ENCODE results near the gene HS2ST1.

Gene HS2ST1

DNA sequence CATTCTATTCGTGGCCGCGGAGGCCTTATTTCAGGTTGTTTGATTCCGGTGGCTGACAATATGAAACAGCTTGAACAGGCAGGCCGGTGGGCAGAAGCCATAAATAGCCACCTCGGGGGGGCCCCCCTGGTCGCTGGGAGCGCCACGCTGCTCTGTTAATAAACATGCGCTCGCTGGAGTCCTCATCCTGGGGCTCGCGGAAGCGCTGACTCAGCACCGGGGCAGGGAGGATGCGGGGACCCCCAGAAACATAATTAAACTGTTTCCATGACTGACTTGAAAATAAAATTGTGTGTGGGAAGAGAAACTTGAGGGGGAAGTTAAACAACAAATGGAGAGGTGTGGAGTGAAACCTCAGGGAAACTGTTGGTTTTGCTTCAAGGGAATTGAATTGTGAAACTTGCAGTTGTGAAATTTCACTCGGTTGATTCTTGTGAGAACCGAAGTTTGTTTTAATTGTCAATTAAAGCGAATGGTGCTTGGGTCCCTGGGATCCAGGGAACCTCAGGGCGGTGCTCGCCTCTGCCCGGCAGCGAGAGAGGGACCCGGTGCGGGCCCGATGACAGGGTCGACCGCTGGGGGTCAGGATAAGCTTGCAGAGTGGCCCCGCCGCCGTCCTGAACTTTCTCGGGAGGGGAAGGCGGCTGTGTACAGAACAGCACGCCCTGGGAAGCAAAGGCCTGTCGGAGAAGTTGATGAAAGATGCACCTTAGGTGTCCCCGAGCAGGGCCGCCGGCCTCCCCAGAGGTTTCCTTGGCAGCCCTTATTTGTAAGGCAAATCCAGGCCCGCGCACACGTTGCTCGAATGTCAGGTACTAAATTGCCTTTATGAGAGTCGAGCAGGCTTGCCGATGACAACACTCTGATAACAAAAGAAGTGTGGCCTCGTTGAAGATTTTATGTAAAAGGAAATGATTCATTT, 237.3 kb downstream of the HS2ST1 start:
- Mint-ChIP-seq H3K36me3 (no peaks in the 10 kb centered on the region), H3K4me3 (peak overlapping the region; percentile 59), H3K4me1 (peaks cover 18% of the 10 kb centered on the region), H3K9me3 (no peaks in the 10 kb centered on the region), H3K27me3 (peaks cover 48% of the 10 kb centered on the region), H3K27ac (no peak overlapping the region)
- CTCF ChIA-PET = no interaction called here
- DNase-seq = peak; percentile 44

DNA sequence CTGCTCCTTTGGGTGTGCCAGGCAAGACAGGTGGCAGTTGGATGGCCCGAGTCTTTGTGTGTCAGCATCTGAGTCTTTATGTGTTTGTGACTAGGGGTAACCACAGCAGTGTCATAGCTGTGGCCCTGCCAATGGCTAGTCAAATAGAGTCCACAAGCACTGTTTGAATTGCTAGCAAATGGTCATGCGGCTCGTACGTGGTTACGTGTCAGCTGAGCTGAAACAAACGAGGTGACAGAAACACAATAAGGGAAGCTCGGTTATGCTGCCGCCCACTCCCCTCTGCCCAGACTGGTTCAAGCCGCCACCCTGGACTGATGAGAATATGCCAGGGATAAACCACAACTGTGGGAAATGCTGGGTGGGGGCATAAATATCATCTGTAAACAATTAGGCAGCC, 239.9 kb downstream of the HS2ST1 start:
- DNase-seq = no peak
- H3K27me3 Mint-ChIP-seq = peaks cover 28% of the 10 kb centered on the region
- CTCF ChIA-PET = no interaction called here
- H3K4me3 Mint-ChIP-seq = no peak overlapping the region
- no peak overlapping the region for H3K27ac Mint-ChIP-seq
- H3K36me3 Mint-ChIP-seq = no peaks in the 10 kb centered on the region
- peaks cover 18% of the 10 kb centered on the region for H3K4me1 Mint-ChIP-seq
- no peaks in the 10 kb centered on the region for H3K9me3 Mint-ChIP-seq

DNA sequence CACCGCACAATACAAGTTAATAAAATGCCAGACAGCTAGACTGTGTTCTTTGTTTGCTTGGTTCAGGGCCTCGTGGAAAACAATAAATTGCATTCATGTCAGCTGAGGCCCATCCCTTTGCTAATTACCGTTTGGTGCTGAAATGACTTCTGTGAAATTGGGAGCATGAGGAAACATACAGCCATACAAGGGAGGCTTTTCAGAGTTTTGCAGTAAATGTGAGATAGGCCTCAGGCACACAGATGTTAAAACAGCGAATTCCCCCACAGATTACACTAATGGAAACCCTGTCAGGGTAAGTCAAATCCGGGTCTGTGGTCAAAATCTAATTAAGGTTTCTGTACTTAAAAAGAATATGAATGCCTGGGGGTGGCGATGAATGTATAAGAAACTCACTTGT, 240.7 kb downstream of the HS2ST1 start:
- DNase-seq = no peak
- Mint-ChIP-seq H3K27ac (no peak overlapping the region), H3K9me3 (no peaks in the 10 kb centered on the region), H3K4me1 (peaks cover 18% of the 10 kb centered on the region), H3K27me3 (peaks cover 28% of the 10 kb centered on the region), H3K4me3 (no peak overlapping the region), H3K36me3 (no peaks in the 10 kb centered on the region)
- CTCF ChIA-PET = no interaction called here

DNA sequence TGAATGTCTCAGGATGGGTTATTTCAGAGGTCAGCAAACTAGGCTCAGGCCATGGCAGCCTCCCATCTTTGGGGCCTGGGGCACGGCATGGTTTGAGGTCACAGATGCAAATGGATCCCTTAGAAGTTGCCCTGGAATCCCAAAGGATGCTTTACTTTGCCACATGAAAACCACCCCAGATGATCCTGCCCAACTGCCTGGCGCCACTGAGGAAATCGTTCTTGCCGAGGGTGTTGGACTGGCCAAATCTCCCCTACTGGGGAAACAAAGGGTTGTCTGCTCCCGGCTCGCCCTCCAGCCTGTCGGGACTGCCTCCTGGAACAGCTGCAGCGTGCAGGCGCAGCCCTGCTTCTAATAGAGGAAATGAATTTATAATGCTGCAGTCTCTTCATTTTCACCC, 241.2 kb downstream of the HS2ST1 start:
- Mint-ChIP-seq H3K9me3 (no peaks in the 10 kb centered on the region), H3K27me3 (peaks cover 27% of the 10 kb centered on the region), H3K4me3 (no peak overlapping the region), H3K4me1 (peaks cover 18% of the 10 kb centered on the region), H3K27ac (no peak overlapping the region), H3K36me3 (no peaks in the 10 kb centered on the region)
- DNase-seq = no peak
- CTCF ChIA-PET = no interaction called here

DNA sequence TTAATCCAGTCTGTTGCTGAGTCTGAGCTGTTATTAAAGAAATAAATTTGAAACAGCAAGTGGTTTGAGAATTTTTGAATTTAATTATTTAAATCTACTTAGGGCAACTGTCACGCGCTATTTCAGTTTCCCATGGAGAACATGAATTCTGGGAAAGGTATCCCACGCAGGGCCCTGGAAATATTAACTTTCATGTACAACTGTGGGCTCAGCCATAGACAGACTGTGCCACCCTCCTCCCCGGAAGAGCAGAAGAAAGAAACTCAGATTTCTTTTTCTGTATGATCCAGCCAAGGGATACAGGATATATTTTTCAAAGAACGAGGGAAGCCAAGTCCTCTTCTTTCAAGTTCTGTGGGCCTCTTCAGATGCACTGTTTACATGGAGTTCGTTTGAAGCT, 241.7 kb downstream of the HS2ST1 start:
- peaks cover 14% of the 10 kb centered on the region for H3K4me1 Mint-ChIP-seq
- peaks cover 22% of the 10 kb centered on the region for H3K27me3 Mint-ChIP-seq

DNA sequence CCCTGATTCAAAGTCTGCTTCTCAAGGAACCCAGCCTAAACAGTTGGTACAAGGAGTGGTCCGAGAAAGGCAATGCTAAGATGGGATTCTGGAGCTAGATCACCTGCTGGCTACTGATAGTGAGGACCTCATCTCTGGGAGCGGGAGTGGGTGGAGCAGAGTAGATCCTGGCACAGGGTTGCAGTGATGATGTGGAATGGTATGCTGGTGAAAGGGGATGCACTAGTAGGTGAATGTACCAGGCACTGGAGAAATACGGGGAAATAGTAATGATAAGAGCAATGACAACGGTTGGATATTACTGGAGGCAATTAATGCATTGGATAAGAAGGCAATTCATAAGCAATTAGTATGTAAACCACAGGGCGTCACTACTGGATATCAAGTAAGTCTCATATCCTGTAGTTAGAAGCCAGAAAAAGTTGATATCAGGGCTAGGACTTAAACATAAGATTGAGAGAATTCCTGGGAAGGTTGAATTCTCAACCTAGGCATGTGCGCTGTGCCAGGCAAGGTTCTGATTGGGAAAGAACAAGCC, 245.0 kb downstream of the HS2ST1 start:
- no peak overlapping the region for H3K27ac Mint-ChIP-seq
- CTCF ChIA-PET = no interaction called here
- H3K27me3 Mint-ChIP-seq = peaks cover under 1% of the 10 kb centered on the region
- no peaks in the 10 kb centered on the region for H3K4me1 Mint-ChIP-seq
- H3K9me3 Mint-ChIP-seq = no peaks in the 10 kb centered on the region
- no peak overlapping the region for H3K4me3 Mint-ChIP-seq
- DNase-seq = no peak
- no peaks in the 10 kb centered on the region for H3K36me3 Mint-ChIP-seq

More for the DNA sequence above, 241.7 kb downstream of the HS2ST1 start:
- DNase-seq = no peak
- Mint-ChIP-seq H3K4me3 (no peak overlapping the region), H3K27ac (no peak overlapping the region), H3K36me3 (no peaks in the 10 kb centered on the region), H3K9me3 (no peaks in the 10 kb centered on the region)
- CTCF ChIA-PET = no interaction called here

All from activated naive CD4-positive, alpha-beta T cell treated with anti-CD3 and anti-CD28 coated beads, Interleukin-2, amount 10 ng/mL, durations not matched to agents 7 days and 5 days (primary cell).